Measurements from ENCODE around the gene GSAP. TPM values are rescaled to one million over a fixed set of nuclear protein-coding genes. Genes with fewer than 3 reads are reported as not detected.
"Not testable (repeated sequence)": the region's sequence is repeated elsewhere in the genome, so short reads cannot be mapped to it uniquely, and the experiment has no call there.

GSAP gene
- 10 to 100 TPM in 2 of 3 donors, 1 to 10 TPM in 1; 8.2 to 10.7 (median 10.3) TPM for polyA plus RNA-seq (ENCODE audit: insufficient read length in 3 of 3)

GRCh38 chr7:77415823-77416620, at the start of gene GSAP:
Gene GSAP (minus strand): TSS chr7:77416349. CDS start chr7:77416321, 28 bp downstream.
- peak in 1 of 3 donors; percentile 12 for DNase-seq (ENCODE audit: low read depth in 3 of 3, low spot score in 2 of 3)

GRCh38 chr7:77465256-77465655, 49.1 kb upstream of the GSAP start:
- no peak for DNase-seq (ENCODE audit: low read depth in 3 of 3, low spot score in 2 of 3)

GRCh38 chr7:77464589-77464988, 48.4 kb upstream of the GSAP start:
- DNase-seq (ENCODE audit: low read depth in 3 of 3, low spot score in 2 of 3): no peak

GRCh38 chr7:77463632-77464031, 47.5 kb upstream of the GSAP start:
- DNase-seq (ENCODE audit: low read depth in 3 of 3, low spot score in 2 of 3): not testable (repeated sequence)

GRCh38 chr7:77461842-77462241, 45.7 kb upstream of the GSAP start:
- DNase-seq (ENCODE audit: low read depth in 3 of 3, low spot score in 2 of 3): no peak

- DNase-seq (ENCODE audit: low read depth in 3 of 3, low spot score in 2 of 3): no peak
Observed at GRCh38 chr7:77461246-77461645, 45.1 kb upstream of the GSAP start.

DNA sequence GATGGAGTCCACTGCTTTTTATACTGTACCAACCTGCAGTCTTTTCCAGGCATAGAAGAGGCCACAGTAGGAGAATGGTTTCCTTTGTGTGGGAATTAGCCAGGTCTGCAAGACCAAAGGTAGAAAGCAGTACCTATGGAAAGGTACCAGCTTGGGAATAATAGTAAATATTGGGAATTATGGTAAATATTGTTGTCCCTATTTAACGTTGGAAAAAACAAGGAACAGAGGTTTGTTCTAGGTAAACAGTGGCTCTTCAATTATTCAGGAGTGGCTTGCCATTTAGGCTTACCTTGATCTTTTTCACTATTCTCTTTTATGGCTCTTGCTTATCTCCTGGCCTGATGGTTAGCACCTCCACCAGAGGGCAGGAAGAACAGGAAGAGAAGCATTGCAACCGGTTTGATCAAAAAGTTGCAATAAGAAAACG, 43.9 kb upstream of the GSAP start:
- DNase-seq (ENCODE audit: low read depth in 3 of 3, low spot score in 2 of 3): no peak

DNA sequence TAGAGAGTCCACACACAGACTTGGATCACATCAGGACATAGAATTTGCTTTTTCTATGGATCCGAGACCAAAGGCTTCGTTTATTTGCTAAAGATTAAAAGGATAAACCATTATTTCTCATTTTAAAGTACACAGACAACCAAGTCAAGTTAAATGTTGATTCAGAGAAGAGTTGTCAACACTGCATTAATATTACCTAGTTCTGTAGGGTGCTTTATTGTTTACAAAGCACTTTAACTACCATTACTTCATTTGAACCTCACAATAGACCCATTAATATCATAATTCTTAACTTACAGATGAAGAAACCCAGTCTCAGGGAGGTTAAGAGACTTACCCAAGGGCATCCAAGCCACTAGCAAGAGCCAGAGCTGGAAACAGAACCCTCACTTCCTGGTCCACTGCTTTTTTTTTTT, 43.2 kb upstream of the GSAP start:
- DNase-seq (ENCODE audit: low read depth in 3 of 3, low spot score in 2 of 3): no peak

- DNase-seq (ENCODE audit: low read depth in 3 of 3, low spot score in 2 of 3): no peak
Observed at GRCh38 chr7:77458786-77459185, 42.6 kb upstream of the GSAP start.

GRCh38 chr7:77457779-77458178, 41.6 kb upstream of the GSAP start:
- no peak for DNase-seq (ENCODE audit: low read depth in 3 of 3, low spot score in 2 of 3)

- DNase-seq (ENCODE audit: low read depth in 3 of 3, low spot score in 2 of 3): no peak
Observed at GRCh38 chr7:77456696-77457095, 40.5 kb upstream of the GSAP start.

- no peak for DNase-seq (ENCODE audit: low read depth in 3 of 3, low spot score in 2 of 3)
Observed at GRCh38 chr7:77455321-77455720, 39.2 kb upstream of the GSAP start.

DNA sequence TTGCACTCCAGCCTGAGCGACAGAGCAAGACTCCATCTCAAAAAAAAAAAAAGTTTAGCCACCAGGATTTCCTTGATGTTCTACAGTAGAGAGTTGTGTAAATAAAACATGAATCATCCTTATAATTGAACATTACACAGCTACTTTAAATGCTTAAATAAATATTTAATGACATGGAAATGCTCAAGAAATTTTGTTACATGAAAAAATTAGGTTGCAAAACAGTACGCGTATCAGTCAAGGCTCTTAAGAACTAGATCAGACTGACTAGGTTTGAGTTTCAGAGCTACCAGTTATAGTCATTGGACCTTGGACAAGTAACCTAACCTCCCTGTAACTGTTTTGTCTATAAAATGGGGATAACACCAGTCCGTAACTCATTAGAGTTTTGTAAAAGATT, 38.7 kb upstream of the GSAP start:
- no peak for DNase-seq (ENCODE audit: low read depth in 3 of 3, low spot score in 2 of 3)

DNA sequence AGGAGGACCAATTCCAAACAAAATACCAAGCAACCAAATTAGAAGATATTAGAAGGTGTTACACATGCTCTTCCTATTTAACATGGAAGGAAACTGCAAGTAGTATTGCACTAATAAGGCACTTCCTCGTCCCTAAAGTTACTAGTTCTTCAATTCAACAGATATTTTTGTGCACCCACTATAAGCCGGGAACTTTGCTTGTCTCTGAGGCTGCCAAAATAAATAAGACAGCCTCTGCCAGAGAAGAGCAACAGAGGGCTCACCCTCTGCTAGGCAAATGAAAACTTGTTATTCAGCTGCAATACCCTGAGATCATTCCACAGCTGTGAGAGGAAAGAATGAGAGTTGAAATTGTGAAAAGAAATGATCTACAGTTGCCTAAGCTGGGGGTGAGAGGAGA, 37.4 kb upstream of the GSAP start:
- DNase-seq (ENCODE audit: low read depth in 3 of 3, low spot score in 2 of 3): no peak

DNA sequence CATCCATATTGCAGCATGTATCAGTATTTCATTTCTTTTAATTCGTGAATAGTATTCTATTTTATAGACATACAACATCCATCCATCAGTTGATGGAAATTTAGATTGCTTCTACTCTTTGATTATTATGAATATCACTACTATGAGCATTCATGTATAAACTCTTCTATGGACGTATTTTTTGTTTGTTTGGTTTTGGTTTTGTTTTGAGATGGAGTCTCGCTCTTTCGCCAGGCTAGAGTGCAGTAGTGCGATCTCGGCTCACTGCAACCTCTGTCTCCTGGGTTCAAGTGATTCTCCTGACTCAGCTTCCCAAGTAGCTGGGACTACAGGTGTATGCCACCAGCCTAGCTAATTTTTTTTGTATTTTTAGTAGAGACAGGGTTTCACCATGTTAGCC, 35.8 kb upstream of the GSAP start:
- not testable (repeated sequence) for DNase-seq (ENCODE audit: low read depth in 3 of 3, low spot score in 2 of 3)

DNA sequence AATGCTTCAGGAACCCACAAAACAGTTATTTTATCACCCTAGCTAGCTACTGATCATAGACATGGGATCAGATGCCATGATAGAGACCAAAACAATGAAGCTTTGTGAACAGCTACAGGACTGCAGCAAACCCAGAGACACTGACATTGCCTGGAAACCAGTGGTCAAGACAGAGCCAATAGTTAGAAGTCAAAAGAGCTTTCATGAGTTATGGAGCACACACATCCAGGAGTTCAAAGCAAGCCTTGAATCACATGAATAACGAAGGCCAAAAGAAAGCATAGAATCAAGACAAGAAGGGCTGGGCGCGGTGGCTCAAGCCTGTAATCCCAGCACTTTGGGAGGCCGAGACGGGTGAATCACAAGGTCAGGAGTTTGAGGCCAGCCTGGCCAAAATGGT, 34.5 kb upstream of the GSAP start:
- no peak for DNase-seq (ENCODE audit: low read depth in 3 of 3, low spot score in 2 of 3)

- DNase-seq (ENCODE audit: low read depth in 3 of 3, low spot score in 2 of 3): no peak
Observed at GRCh38 chr7:77450054-77450453, 33.9 kb upstream of the GSAP start.

DNA sequence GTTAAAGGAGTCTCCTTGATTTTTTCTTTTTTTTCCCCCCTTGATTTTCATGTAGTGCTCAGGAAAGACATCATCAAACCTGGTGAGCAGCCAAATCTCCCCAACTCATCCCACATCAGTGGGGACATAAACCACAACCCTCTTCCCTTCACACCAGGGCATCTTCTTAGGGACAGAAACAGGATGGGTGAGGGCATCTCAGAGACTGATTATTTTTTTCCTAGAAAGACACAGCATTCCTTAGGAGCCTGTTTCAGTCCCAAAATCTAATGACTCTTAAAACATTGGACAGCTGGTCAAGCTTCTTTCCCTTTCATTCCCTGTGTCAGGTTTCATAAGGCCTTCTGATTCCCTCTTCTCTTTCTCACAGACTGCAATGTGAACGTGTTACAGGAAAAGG, 31.5 kb upstream of the GSAP start:
- no peak for DNase-seq (ENCODE audit: low read depth in 3 of 3, low spot score in 2 of 3)

- no peak for DNase-seq (ENCODE audit: low read depth in 3 of 3, low spot score in 2 of 3)
Observed at GRCh38 chr7:77444123-77444522, 28.0 kb upstream of the GSAP start.

GRCh38 chr7:77443042-77443441, 26.9 kb upstream of the GSAP start:
- no peak for DNase-seq (ENCODE audit: low read depth in 3 of 3, low spot score in 2 of 3)

GRCh38 chr7:77442636-77443035, 26.5 kb upstream of the GSAP start:
- DNase-seq (ENCODE audit: low read depth in 3 of 3, low spot score in 2 of 3): no peak

DNA sequence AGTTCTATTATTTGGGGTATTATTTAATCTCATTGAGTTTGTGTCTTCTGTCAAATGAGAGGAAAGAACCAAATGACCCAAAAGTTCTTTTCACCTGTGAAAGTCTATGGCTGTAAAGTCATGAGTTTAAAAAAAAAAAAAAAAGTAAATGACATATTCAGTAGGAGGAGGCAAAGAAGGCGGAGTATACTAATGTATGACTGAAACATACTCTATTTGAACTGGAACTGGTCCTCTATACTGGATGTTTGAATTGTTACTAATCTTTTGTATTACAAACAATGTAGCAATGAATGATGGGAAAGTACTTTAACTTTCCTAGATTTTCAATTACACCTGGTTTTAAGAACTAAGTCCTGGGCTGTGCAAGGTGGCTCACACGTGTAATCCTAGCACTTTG, 24.9 kb upstream of the GSAP start:
- DNase-seq (ENCODE audit: low read depth in 3 of 3, low spot score in 2 of 3): no peak

- no peak for DNase-seq (ENCODE audit: low read depth in 3 of 3, low spot score in 2 of 3)
Observed at GRCh38 chr7:77439572-77439971, 23.4 kb upstream of the GSAP start.
